HL-60/S4 (cell line): ENCODE data around the gene ITGB1BP1.
"Not testable (repeated sequence)": the region's sequence is repeated elsewhere in the genome, so short reads cannot be mapped to it uniquely, and the experiment has no call there.

Source experiments
- in situ Hi-C: fragments of 300-500 bp; cut with MboI; formaldehyde crosslinking; loops from 2 replicates; pipeline ENCODE4 v1.14.3; 2022; ENCODE audit warnings: low sequenced_read_pairs

ITGB1BP1 gene

GRCh38 chr2:9401646-9402371 lies 21.5 kb downstream of the ITGB1BP1 start:
- in situ Hi-C loops: no loop called here

DNA sequence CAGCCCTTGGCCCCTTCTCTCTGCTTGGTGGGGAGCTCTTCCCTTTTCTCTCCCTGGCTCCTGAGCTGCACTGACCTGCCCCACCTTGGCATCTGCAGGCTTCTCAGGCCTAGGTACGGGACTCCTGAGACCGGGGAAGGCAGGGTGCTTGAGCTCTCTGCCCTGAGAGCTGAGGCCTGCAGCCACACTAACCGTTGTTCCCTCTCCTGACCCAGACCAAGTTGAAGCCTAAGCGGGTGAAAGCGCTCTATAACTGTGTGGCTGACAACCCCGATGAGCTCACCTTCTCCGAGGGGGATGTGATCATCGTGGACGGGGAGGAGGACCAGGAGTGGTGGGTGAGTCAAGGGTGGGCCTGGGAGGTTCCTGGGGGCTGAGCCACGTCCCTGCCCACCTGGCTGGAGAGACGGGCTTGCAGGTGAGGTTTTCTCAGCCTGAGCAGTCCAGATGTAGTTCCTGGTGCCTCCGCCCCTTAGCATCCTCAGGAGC lies 22.2 kb downstream of the ITGB1BP1 start:
- in situ Hi-C loops: no loop called here

- in situ Hi-C loops: no loop called here
Measured at GRCh38 chr2:9400268-9401058, 22.9 kb downstream of the ITGB1BP1 start.

DNA sequence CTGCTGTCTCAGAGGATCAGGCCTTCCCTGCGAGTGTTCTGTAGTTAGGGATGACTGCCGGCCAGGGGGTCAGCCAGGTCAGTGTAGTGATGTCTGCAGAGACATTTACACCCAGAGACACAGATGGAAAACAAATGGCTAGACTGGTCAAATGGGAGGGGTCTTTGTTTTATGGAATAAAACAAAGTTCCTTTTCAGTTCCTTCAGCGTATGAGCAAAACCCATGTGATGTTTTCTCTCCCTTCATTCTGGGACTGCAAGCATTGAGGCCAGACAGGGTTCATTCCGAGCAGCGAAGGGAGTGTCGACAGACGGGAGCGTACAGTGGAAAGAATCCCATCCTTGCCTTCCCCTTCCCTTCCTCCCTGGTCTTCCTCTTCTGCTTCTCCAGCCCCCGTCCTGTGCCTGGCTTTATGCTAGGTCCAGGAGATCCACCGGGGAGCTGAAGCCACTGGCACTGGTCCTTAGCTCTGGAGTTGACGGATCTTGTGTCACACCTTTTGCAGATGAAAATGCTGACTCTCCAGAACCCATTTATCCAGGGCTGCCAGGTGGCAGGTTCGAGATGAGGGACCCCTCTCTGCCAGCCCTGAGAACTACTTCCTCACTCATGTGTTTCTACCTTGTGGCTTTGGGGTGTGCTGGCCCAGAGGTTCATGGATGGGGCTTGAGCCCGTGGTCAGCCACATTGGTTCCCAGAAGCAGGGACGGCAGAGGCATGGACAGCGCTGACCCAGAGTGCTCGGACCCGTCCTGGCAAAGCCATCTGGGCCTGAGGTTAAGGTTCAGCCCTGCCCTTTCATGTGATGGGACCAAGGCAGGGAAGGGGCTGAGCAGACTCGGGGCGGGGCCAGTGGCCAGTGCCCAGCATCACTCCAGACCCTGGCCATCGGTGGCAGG lies 24.2 kb downstream of the ITGB1BP1 start:
- in situ Hi-C loops: no loop called here

GRCh38 chr2:9398251-9398650 lies 25.1 kb downstream of the ITGB1BP1 start:
- in situ Hi-C loops: not testable (repeated sequence)

DNA sequence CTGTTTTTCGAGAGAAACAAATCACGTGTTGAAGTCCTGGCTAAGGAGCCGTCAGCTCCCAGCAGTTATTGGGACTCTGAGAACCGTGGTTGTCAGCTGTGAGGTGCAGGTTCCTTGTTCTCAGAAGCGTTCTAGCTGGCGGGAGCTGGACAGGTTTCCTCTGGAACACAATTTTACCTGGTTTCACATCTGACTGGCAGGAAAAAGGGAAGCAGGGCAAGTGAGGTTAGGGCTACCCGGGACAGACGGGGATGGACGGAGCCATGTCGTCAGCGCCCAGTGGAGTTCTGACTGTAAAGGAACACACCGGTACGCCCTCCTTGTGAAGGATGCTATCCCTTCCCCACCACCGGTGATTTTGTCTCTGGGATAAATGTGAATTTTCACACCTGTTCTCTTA lies 26.1 kb downstream of the ITGB1BP1 start:
- in situ Hi-C loops: no loop called here

DNA sequence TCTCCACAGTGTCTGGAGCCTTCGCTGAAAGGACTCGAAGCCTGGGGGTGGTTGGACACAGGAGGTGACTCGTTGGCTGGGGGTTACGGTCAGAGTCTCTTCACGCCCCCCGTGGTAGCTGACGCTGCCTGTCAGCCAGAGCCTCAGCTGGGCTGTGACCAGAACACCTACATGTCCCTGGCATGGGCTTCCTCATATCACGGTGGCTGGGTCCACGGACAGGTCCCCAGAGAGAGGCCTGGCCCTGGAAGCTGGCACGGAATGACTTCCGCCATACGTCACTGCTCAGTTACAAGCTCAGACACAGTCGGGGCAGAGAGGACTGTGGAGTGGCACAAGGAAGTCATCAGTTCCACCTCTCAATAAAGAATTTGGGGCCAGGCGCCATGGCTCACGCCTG lies 28.5 kb downstream of the ITGB1BP1 start:
- in situ Hi-C loops: no loop called here

DNA sequence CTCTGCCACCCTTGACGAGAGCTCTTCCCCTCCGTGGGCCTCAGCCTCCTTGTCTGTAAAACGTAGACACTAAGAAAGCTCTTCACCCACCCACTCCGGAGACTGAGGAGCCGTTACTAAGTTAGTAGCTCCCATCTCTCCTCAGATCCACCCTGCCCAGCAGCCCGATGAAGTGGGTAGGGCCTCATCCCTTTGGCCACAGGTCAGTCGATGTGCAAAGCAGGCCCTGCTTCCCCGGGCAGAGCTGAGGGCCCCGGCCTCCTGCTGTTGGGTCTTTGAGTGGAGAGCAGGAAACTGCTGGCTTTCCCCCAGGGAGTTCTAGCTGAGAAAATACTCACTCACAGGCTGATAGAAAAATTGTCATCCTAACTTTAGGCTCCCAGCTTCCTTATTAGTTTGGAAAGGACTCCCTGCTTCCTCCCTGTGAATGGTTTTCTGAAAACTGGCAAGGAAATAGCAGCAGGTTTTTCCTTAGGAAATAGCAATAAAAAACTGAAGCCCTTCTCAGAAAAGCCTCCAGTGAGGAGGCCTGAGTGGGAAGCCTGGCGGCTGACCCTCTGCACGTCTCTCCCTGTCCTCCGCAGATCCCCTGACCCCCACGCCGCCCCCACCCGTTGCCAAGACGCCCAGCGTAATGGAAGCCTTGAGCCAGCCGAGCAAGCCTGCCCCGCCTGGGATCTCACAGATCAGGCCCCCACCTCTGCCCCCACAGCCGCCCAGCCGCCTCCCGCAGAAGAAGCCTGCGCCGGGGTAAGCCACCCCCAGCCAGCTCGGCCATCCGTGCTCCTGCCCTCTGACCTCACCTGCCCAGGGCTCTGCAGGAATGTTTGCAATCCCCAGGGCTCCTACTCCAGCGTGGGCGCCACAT lies 30.2 kb downstream of the ITGB1BP1 start:
- in situ Hi-C loops: no loop called here

- in situ Hi-C loops: no loop called here
Measured at GRCh38 chr2:9391961-9392720, 31.2 kb downstream of the ITGB1BP1 start.

DNA sequence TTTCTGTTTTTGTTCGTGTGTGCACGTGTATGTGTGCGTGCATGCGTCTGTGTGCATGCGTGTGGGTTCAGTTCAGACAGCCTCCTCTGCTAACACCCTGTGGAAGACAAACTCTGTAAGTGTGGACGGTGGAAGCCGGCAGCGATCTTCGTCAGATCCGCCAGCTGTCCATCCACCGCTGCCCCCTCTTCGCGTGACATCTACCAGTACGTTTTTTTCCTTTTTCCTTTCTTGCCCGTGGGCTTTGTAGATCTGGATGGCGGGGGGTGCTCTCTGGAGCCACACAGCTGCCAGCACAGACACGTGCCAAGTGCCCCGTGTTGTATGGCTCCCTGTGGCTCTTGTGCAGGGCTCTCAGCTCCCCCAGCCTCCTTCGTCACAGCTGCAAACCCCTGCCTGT lies 32.3 kb downstream of the ITGB1BP1 start:
- in situ Hi-C loops: no loop called here

DNA sequence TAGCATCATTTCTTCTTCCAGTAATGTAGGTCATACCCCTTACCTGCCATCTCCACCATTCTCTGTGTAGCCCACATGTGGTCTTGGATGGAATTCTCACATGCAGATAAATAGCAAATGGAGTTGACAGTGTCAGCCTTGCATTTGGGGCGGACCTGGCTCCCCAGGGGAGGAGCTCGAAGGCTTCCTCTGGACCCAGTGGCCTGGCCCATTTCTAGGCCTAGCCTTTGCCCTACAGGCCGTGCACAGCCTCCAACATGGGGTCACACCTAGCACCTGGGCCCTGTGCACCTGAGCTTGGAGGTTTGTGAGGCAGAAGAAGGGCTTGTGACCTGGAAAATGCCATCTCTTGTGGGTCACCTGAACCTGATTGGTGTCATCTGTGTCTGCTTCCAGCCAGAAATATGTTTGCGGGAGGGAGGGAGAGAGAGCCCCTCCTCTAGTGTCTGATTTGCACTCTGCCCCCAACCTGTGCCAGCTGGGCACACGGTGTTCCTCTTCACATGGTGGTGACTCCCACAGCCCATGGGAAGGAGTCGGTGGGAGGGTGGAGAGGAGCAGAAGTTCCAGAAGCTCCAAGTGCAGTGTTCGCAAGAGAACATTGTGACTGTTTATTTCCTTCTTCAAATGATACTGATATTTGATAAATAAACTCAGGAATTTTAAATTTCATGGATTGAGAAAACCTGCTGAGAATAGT lies 33.0 kb downstream of the ITGB1BP1 start:
- in situ Hi-C loops: no loop called here

DNA sequence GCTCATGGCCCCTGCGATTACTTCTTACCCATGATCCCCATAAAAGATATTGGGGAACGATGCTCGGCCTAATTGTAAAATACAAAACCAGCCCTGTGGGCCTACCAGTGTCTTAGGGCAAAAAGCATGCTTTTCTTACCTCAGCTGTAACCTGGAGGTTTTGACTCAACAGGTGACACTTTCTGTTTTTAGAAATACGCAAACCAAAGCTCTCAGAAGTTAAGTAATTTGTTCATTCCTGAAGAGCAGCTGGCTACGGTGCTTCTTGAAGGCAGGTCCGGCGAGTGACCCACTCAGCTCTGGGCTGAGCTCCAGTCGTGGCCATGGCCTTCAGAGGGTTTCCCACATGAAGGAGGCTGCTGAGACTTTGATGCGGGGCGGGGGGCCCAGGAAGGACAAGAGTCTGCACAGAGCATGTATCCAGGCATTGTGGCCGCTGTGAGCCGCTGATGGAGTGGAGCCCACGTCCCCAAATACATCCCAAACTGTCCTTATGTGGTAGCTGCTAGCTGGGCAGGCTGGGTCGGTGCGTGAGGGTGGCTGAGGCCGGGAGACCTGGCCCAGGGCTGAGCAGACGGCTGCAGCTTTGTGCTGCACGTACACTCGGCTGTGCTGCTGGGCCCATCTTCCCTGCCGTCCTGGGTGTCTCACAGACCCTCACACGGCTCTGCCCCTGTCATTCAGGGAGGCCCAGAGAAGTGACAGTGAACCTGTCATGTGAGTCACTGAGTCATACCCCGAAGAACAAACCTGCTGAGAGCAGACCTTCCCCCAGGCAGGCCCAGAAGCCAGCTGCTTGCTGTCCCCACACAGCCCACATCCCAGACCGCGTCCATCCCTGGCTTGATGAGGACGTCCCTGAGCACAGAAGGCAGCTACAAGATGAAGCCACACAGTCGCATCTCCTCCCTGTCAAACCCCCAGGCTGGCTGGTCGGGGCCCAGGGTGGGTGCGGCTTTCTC lies 34.1 kb downstream of the ITGB1BP1 start:
- in situ Hi-C loops: no loop called here

- in situ Hi-C loops: no loop called here
Measured at GRCh38 chr2:9388199-9388681, 35.1 kb downstream of the ITGB1BP1 start.

DNA sequence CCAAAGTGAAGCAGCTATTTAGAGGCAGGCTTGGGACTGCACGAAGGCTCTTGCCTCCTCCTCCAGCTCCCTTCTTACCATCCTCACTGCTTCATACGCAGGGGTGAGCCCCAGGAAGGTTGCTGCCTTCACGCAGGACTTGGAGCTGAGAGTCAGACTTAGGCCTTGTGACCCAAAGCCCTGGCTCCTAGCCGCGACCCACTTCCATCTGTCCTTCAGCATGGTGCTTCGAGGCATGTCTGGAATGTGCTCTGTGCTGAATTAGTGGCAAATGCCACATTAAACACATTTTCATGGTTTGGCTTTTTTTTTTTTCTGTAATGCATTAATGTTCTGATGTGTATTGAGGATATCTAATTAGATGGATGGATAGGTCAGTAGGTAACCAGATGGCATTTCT lies 37.5 kb downstream of the ITGB1BP1 start:
- in situ Hi-C loops: no loop called here

DNA sequence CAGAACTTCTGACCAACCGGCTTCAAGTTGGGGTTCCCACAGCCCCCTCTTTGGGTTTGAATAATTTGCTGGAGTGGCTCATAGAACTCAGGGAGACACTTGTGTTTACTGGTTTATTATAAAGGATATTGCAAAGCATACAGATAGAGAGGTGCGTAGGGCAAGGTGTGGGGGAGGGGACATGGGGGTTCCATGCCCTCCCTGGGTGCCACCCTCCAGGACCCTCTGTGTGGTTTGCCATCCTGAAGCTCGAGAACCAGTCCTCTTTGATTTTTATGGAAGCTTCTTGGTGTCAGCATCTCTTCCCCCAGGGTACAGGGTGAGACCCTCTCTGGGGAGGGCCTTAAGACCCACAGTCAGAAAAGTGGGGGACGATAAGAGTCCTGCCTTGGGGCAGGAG lies 38.8 kb downstream of the ITGB1BP1 start:
- in situ Hi-C loops: no loop called here

DNA sequence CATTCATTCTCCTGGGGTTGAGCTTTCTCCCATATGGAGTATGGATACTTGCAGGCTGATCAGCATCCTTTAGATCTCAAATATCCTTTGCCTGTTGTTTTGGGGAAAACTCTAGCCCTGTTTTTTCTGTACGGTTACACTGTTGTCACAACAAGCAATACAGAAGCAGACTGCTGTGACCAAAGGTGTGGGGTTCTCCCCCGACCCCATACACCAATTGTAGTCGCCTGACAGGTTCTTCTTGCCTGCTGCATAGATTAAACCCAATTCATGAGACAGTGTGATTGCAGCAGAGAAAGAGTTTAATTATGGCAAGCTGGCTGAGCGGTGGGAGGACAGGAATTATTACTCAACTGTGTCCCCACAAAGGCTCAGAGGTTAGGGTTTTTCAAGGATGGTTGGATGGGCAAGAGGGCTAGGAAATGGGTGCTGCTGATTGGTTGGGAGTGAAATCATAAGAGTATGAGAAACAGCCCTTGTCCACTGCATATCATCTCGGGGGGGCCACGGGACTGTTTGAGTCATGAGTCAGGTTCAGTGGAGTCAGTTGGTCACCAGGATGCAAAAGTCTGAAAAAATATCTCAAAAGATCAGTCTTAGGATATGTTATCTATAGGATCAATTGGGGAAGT lies 40.6 kb downstream of the ITGB1BP1 start:
- in situ Hi-C loops: no loop called here
